Liver (tissue), 9 donors: ENCODE data around the gene WBP1. TPM values are rescaled to one million over a fixed set of nuclear protein-coding genes. Genes with fewer than 3 reads are reported as not detected.

Source experiments
- DNase-seq: peaks from one replicate; pipeline ENCODE4 v3.0.0-alpha.2; 2017; ENCODE audit warnings: low spot score
- H3K27ac ChIP-seq, 2 donors: one replicate each; pipeline ENCODE4 v1.7.0; 2013; ENCODE audit warnings: inconsistent platforms in 2 of 2, low read length in 2 of 2, control low read depth in 1 of 2, low read depth in 1 of 2, mild to moderate bottlenecking in 1 of 2
- H3K27me3 ChIP-seq, 4 donors: one replicate each; pipeline versions ENCODE4 v1.6.1 to v1.7.0; 2013; ENCODE audit warnings: low read length in 3 of 4, inconsistent platforms in 1 of 4, mild to moderate bottlenecking in 1 of 4, moderate library complexity in 1 of 4; ENCODE audit not compliant: control insufficient read depth in 4 of 4, insufficient read depth in 4 of 4
- H3K36me3 ChIP-seq, 4 donors: one replicate each; pipeline versions ENCODE4 v1.6.1 to v1.7.0; 2013; ENCODE audit warnings: low read length in 3 of 4, mild to moderate bottlenecking in 3 of 4, low read depth in 1 of 4, moderate library complexity in 1 of 4; ENCODE audit not compliant: control insufficient read depth in 4 of 4, insufficient read depth in 3 of 4
- H3K4me1 ChIP-seq, 4 donors: one replicate each; pipeline versions ENCODE4 v1.6.1 to v1.7.0; 2013; ENCODE audit warnings: low read length in 3 of 4, mild to moderate bottlenecking in 3 of 4, moderate library complexity in 1 of 4; ENCODE audit not compliant: control insufficient read depth in 4 of 4, insufficient read depth in 4 of 4
- H3K4me3 ChIP-seq, 3 donors: one replicate each; pipeline versions ENCODE4 v1.6.1 to v1.7.0; 2013; ENCODE audit warnings: low read length in 3 of 3, control low read depth in 1 of 3, low read depth in 1 of 3, mild to moderate bottlenecking in 1 of 3
- H3K9ac ChIP-seq, 2 donors: one replicate each; pipeline ENCODE4 v1.7.0; 2013; ENCODE audit warnings: low read length in 2 of 2, mild to moderate bottlenecking in 2 of 2, moderate library complexity in 2 of 2, control low read depth in 1 of 2, low read depth in 1 of 2
- H3K9me3 ChIP-seq, 4 donors: one replicate each; pipeline versions ENCODE4 v1.6.1 to v1.7.0; 2013; ENCODE audit warnings: low read length in 3 of 4; ENCODE audit not compliant: control insufficient read depth in 4 of 4
- FOXA1 ChIP-seq: IDR thresholded peaks from 2 replicates; pipeline ENCODE4 v1.6.1; 2016; ENCODE audit warnings: antibody characterized with exemption
- YY1 ChIP-seq: IDR thresholded peaks from 2 replicates; pipeline ENCODE4 v1.6.1; 2016; ENCODE audit warnings: antibody characterized with exemption, mild to moderate bottlenecking
- WGBS: extraction: QIAGEN DNeasy Blood & Tissue Kit; methylation state at CpG from one replicate; pipeline ENCODE4 v1.1.7; 2013; 5-methylcytosine and 5-hydroxymethylcytosine counted together
- polyA plus RNA-seq, 2 donors: library from polyadenylated mRNA; stranded (reverse) in 1 of 2; unstranded in 1 of 2; fragments of 200-250 nt in 1 of 2; fragments of >200 nt in 1 of 2; fragmentation: Nextera tagmentation in 1 of 2; extraction: Ambion mirVana in 1 of 2; gene quantifications; one replicate each; pipeline versions ENCODE4 v1.2.1 to v1.2.3, GENCODE V29; 2013 to 2015
- total RNA-seq, 2 donors: library from RNA; depleted of rRNA; stranded (reverse); fragments of >200 nt; gene quantifications; one replicate each; pipeline ENCODE4 v1.2.3, GENCODE V29; 2014
- TF ChIP-seq, protein P1 (sequence below): IDR thresholded peaks from 2 replicates; pipeline ENCODE4 v1.6.1; 2016; ENCODE audit warnings: antibody characterized with exemption
- TF ChIP-seq, protein P2 (sequence below): fragments of 150-350 bp; IDR thresholded peaks from 2 replicates; pipeline ENCODE4 v1.5.1; 2017; ENCODE audit warnings: improper control_type of control experiment, low read depth, low read length; ENCODE audit not compliant: missing input control
- TF ChIP-seq, protein P3 (sequence below): IDR thresholded peaks from 2 replicates; pipeline ENCODE4 v1.6.1; 2016; ENCODE audit warnings: antibody characterized with exemption, mild to moderate bottlenecking
- donor health status: healthy.
- donor health status: healthy.
- donor health status: healthy.
- donor health status: healthy.
- donor health status: healthy.

WBP1 gene
- total and polyA plus RNA-seq, 4 donors = 19.2 to 45.0 (median 24.9) TPM

DNA sequence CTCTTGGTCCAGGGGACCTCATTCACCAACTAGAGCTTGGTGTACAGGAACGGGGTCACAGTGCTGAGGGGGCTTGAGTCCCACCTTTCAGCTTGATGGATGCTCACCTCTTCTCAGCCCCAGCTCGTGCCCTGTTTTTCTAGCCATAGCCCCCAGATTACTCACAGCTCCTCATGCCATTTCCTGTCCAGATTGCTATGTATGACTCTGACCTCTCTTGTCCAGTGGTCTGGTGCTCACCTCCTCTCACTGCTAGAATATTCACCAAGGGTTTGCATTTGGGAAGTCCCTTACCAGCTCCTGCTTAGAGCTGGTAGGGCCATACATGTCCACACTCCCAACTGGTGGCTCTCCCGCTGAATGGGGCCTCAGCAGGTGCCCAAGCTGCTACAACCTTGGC, 35.3 kb downstream of the WBP1 start:
- H3K27me3 ChIP-seq = no peaks in the 10 kb centered on the region
- no peak for DNase-seq
- H3K9me3 ChIP-seq = no peaks in the 10 kb centered on the region
- no peak overlapping the region for H3K9ac ChIP-seq
- peaks cover 40 to 88% (median 70%) of the 10 kb centered on the region in 4 donors for H3K4me1 ChIP-seq
- no peak overlapping the region for H3K27ac ChIP-seq
- TF ChIP-seq FOXA1 = no peak
- TF ChIP-seq, protein P1, sequence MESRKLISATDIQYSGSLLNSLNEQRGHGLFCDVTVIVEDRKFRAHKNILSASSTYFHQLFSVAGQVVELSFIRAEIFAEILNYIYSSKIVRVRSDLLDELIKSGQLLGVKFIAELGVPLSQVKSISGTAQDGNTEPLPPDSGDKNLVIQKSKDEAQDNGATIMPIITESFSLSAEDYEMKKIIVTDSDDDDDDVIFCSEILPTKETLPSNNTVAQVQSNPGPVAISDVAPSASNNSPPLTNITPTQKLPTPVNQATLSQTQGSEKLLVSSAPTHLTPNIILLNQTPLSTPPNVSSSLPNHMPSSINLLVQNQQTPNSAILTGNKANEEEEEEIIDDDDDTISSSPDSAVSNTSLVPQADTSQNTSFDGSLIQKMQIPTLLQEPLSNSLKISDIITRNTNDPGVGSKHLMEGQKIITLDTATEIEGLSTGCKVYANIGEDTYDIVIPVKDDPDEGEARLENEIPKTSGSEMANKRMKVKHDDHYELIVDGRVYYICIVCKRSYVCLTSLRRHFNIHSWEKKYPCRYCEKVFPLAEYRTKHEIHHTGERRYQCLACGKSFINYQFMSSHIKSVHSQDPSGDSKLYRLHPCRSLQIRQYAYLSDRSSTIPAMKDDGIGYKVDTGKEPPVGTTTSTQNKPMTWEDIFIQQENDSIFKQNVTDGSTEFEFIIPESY = no peak
- 94% methylated on average over 3 of the region's 3 CpGs for WGBS
- peaks cover 10 to 16% (median 14%) of the 10 kb centered on the region in 4 donors for H3K36me3 ChIP-seq
- H3K4me3 ChIP-seq = no peak overlapping the region

DNA sequence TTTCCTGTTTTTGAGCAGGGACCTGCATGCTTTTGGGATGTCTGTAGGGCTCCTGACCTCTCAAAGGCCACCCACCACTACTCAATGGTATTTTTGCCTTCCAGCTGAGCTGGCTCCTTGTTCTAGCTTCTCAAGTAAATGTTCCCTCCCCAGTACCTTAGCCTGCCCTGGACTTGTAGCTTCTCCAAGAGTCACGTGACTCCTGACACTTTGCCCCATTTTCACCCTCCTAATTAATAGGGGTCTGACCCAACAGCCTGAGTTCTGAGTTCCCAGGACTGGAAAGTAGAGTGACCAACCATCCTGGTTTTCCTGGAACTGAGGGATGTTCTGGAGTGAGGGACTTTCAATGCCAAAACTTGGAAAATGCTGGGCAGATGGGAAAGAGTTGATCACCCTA, 37.2 kb downstream of the WBP1 start:
- Histone ChIP-seq H3K27ac (no peak overlapping the region), H3K27me3 (no peaks in the 10 kb centered on the region), H3K9ac (no peak overlapping the region), H3K36me3 (peaks cover 10 to 16% (median 14%) of the 10 kb centered on the region in 4 donors), H3K4me3 (no peak overlapping the region), H3K9me3 (no peaks in the 10 kb centered on the region), H3K4me1 (peaks cover 36 to 82% (median 65%) of the 10 kb centered on the region in 4 donors)
- no peak for DNase-seq
- 90% methylated on average over 1 of the region's 1 CpG for WGBS
- TF ChIP-seq, protein P1 = no peak
- TF ChIP-seq, protein P2, sequence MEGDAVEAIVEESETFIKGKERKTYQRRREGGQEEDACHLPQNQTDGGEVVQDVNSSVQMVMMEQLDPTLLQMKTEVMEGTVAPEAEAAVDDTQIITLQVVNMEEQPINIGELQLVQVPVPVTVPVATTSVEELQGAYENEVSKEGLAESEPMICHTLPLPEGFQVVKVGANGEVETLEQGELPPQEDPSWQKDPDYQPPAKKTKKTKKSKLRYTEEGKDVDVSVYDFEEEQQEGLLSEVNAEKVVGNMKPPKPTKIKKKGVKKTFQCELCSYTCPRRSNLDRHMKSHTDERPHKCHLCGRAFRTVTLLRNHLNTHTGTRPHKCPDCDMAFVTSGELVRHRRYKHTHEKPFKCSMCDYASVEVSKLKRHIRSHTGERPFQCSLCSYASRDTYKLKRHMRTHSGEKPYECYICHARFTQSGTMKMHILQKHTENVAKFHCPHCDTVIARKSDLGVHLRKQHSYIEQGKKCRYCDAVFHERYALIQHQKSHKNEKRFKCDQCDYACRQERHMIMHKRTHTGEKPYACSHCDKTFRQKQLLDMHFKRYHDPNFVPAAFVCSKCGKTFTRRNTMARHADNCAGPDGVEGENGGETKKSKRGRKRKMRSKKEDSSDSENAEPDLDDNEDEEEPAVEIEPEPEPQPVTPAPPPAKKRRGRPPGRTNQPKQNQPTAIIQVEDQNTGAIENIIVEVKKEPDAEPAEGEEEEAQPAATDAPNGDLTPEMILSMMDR = no peak
- TF ChIP-seq, protein P3, sequence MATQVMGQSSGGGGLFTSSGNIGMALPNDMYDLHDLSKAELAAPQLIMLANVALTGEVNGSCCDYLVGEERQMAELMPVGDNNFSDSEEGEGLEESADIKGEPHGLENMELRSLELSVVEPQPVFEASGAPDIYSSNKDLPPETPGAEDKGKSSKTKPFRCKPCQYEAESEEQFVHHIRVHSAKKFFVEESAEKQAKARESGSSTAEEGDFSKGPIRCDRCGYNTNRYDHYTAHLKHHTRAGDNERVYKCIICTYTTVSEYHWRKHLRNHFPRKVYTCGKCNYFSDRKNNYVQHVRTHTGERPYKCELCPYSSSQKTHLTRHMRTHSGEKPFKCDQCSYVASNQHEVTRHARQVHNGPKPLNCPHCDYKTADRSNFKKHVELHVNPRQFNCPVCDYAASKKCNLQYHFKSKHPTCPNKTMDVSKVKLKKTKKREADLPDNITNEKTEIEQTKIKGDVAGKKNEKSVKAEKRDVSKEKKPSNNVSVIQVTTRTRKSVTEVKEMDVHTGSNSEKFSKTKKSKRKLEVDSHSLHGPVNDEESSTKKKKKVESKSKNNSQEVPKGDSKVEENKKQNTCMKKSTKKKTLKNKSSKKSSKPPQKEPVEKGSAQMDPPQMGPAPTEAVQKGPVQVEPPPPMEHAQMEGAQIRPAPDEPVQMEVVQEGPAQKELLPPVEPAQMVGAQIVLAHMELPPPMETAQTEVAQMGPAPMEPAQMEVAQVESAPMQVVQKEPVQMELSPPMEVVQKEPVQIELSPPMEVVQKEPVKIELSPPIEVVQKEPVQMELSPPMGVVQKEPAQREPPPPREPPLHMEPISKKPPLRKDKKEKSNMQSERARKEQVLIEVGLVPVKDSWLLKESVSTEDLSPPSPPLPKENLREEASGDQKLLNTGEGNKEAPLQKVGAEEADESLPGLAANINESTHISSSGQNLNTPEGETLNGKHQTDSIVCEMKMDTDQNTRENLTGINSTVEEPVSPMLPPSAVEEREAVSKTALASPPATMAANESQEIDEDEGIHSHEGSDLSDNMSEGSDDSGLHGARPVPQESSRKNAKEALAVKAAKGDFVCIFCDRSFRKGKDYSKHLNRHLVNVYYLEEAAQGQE = no peak
- TF ChIP-seq YY1 = no peak
